Thyroid gland (tissue), 4 donors: ENCODE results near the gene WLS. TPM values are rescaled to one million over a fixed set of nuclear protein-coding genes. Genes with fewer than 3 reads are reported as not detected.

Experiments used
- DNase-seq, 2 donors: peaks; one replicate each; pipeline ENCODE4 v3.0.0-alpha.2; 2019
- H3K27ac ChIP-seq, 3 donors: fragments of 200-600 bp; sonication (generic); 1 replicate in 2 of 3; 2 replicates in 1 of 3; pipeline ENCODE4 v1.5.1; 2016 to 2019; ENCODE audit warnings: mild to moderate bottlenecking in 1 of 3, moderate library complexity in 1 of 3
- H3K27me3 ChIP-seq: fragments of 200-600 bp; sonication (generic); one replicate; pipeline ENCODE4 v1.5.1; 2019
- H3K36me3 ChIP-seq, 2 donors: fragments of 200-600 bp; sonication (generic); one replicate each; pipeline ENCODE4 v1.5.1; 2016 to 2019
- H3K4me1 ChIP-seq, 2 donors: fragments of 200-600 bp; sonication (generic); one replicate each; pipeline ENCODE4 v1.5.1; 2017 to 2019
- H3K4me3 ChIP-seq, 3 donors: fragments of 200-600 bp; sonication (generic); replicated peaks in 1 of 3; 1 replicate in 2 of 3; 2 replicates in 1 of 3; pipeline ENCODE4 v1.5.1; 2016; ENCODE audit warnings: mild to moderate bottlenecking in 1 of 3
- H3K9me3 ChIP-seq: fragments of 200-600 bp; sonication (generic); one replicate; pipeline ENCODE4 v1.5.1; 2017
- POLR2A ChIP-seq, 2 donors: fragments of 450-650 bp; IDR thresholded peaks; one replicate each; pipeline ENCODE4 v1.6.1; 2017; ENCODE audit warnings: antibody characterized with exemption in 2 of 2, mild to moderate bottlenecking in 2 of 2, moderate library complexity in 1 of 2
- WGBS, 2 donors: methylation state at CpG; one replicate each; pipeline ENCODE4 v1.1.5; 2017; 5-methylcytosine and 5-hydroxymethylcytosine counted together
- intact Hi-C: fragments of 100-400 bp; cut with DNase I; formaldehyde crosslinking; loops from one replicate; pipeline ENCODE4 v1.15.1; 2023
- total RNA-seq, 4 donors: library from RNA; depleted of rRNA; stranded (reverse); fragments of >200 nt; gene quantifications; one replicate each; pipeline ENCODE4 v1.2.3, GENCODE V29; 2016
- TF ChIP-seq, protein P1 (sequence below), 6 experiments: fragments of 200-600 bp in 3 of 6; fragments of 450-650 bp in 3 of 6; sonication (generic) in 3 of 6; IDR thresholded peaks; one replicate each; pipeline ENCODE4 v1.5.1; 2016 to 2019; ENCODE audit warnings: antibody characterized with exemption in 6 of 6, mild to moderate bottlenecking in 2 of 6, inconsistent platforms in 1 of 6, moderate library complexity in 1 of 6

The WLS gene
- total RNA-seq, 4 donors from 2014 or later = 20.0 to 52.7 (median 46.7) TPM

DNA sequence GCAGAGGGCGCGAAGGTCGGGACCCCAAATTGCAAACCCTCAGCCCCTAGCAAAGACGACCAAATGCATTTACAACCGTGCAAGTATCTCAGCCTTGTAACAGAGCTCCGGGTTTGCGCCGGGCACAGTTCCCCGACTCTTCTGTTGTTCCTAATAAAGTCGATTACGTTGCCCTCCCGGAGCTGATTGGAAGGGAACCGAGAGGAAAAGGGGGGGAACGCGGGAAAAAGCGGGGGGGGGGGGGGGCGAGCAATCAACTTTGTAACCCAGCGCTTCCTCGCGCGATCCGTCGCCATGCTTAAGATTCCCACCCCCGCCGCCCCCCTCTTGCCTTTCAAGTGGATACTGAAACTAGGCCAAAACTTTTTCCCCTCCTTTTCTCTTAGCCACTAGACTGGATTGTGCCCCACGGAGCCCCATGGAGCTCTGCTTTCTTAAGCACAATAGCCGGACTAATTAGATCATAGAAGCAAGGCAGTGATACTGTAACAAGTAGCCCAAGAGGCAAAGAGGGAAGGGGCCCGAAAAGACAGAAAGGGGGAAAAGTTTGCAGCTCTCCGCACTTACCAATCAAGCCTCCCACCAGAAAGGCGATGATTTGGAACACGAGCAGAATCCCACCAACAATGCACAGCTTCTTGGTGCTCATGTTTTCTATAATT lies 565 bp downstream of the WLS start:
- H3K9me3 ChIP-seq = no peaks in the 10 kb centered on the region
- DNase-seq = peak; percentile 57 to 62
- TF ChIP-seq, protein P1, sequence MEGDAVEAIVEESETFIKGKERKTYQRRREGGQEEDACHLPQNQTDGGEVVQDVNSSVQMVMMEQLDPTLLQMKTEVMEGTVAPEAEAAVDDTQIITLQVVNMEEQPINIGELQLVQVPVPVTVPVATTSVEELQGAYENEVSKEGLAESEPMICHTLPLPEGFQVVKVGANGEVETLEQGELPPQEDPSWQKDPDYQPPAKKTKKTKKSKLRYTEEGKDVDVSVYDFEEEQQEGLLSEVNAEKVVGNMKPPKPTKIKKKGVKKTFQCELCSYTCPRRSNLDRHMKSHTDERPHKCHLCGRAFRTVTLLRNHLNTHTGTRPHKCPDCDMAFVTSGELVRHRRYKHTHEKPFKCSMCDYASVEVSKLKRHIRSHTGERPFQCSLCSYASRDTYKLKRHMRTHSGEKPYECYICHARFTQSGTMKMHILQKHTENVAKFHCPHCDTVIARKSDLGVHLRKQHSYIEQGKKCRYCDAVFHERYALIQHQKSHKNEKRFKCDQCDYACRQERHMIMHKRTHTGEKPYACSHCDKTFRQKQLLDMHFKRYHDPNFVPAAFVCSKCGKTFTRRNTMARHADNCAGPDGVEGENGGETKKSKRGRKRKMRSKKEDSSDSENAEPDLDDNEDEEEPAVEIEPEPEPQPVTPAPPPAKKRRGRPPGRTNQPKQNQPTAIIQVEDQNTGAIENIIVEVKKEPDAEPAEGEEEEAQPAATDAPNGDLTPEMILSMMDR (IDR thresholded peaks at IDR 0.05) = no peak
- TF ChIP-seq POLR2A (IDR thresholded peaks at IDR 0.05) = peak in 1 of 2 donors; percentile 28
- WGBS, 2 donors = 0 to 1% methylated on average over 23 to 31 of the region's 31 CpGs
- peak overlapping the region; percentile 48 to 70 (median 59) for H3K4me3 ChIP-seq
- no peaks in the 10 kb centered on the region for H3K36me3 ChIP-seq
- H3K27ac ChIP-seq = peak overlapping the region; percentile 39 to 64 (median 45)
- H3K4me1 ChIP-seq = peaks cover 9% of the 10 kb centered on the region in 2 donors
- intact Hi-C loops = loop anchor here (10.0 kb wide), 1 partner anchor 107 kb away; no protein-coding TSS in a partner anchor
- H3K27me3 ChIP-seq = no peaks in the 10 kb centered on the region

DNA sequence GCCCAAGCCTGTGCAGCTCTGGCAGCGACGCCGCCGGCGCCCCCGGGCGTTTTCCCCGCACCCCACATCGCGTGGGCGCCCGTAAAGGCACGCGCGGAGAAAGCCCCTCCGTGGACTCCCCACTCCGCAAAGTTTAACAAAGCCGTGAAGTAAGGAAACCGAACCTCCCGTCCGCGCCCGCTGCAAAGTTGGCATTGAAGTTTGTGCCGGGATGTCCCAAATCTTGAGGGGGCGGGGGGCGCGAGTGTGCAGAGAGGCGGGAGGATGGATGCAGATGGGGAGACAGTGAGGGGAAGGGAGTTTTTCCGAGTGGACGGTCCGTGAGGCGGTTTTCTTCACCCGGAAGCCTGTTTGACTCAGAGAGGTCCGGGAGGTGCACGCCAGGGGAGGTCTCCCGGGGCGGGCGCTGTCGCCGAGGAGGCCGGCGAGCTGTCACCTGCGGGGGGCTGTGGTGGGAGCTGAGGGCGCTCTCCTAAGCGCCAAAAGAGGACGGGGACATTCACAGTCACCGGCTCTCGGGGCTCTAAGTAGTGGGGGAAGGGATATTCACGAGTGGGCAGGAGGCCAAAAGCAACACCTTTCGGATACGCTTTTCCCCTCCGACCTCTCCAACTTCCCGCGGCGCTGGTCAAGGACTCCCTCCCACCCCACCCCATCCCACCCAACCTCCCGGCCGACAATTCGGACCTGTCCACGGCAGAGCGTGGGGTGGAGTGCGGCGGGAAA lies 1.3 kb downstream of the WLS start:
- Histone ChIP-seq H3K27ac (peak overlapping the region in 2 of 3 donors; percentile 45 to 64), H3K4me1 (peaks cover 9% of the 10 kb centered on the region in 2 donors), H3K27me3 (no peaks in the 10 kb centered on the region), H3K36me3 (no peaks in the 10 kb centered on the region), H3K9me3 (no peaks in the 10 kb centered on the region), H3K4me3 (peak overlapping the region; percentile 48 to 70 (median 59))
- 4% methylated on average over 37 to 56 of the region's 62 CpGs for WGBS, 2 donors
- peak; percentile 43 to 49 for DNase-seq
- TF ChIP-seq, protein P1 (IDR thresholded peaks at IDR 0.05) = no peak
- no peak for TF ChIP-seq POLR2A (IDR thresholded peaks at IDR 0.05)
- intact Hi-C loops = loop anchor here (10.0 kb wide), 1 partner anchor 106 kb away; no protein-coding TSS in a partner anchor

DNA sequence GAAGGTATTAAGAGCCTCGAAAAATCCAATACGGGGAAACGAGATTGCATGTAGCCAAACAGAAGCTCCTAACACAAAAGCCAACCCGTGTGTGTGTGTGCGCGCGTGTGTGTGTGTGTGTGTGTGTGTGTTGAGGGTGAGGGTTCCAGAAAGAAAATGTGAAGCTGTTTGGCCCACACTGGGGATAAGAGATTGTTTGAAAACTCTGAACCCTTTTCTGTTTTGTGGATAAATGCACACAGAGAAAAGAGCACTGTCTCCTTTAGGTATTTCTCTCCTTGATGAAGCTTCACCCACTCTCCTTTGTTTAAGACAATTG lies 1.9 kb downstream of the WLS start:
- intact Hi-C loops = loop anchor here (10.0 kb wide), 1 partner anchor 106 kb away; no protein-coding TSS in a partner anchor
- H3K4me1 ChIP-seq = peaks cover 9% of the 10 kb centered on the region in 2 donors

DNA sequence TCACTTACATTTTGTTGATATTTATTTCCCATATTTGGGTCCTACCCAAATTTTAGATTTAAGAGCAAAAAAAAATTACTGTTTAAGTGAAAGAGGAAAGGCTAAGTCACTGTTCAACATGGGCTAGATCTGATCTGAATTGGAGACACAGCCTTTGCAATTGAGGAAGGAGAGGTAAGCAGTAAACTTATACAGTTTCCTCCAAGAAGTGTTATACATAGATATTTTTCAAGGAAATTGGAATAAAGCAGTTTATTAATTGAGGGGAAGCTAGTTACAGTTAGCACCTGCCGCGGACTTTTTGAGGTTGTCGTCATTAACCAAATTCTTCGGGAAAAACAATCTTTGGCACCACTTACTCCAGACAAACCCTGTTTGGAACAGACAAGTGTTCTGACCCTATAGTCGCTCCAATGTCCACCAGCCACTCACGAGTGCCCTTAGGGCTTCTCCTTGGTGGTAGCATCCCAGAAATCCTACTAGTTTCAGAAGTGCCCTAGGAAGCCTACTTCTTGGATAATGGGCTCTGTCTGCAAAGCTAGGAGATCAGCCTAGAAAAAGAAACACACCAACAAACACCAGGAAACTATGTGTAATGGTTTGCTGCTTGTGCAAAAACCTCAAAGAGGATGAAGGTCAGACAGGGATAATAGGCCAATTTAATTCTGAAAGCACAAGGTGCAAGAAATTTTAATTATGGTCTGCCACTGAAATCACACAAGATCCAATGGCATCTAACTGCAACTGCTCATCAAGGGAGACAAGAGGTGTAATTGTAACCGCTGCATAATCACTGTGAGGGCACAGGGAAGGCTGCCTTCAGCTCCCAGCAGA lies 2.5 kb downstream of the WLS start:
- H3K4me3 ChIP-seq = no peak overlapping the region
- WGBS, 2 donors = 89 to 93% methylated on average over 7 of the region's 7 CpGs
- intact Hi-C loops = loop anchor here (10.0 kb wide), 1 partner anchor 105 kb away; no protein-coding TSS in a partner anchor
- DNase-seq = no peak
- H3K36me3 ChIP-seq = no peaks in the 10 kb centered on the region
- H3K4me1 ChIP-seq = peaks cover 9% of the 10 kb centered on the region in 2 donors
- TF ChIP-seq, protein P1 (IDR thresholded peaks at IDR 0.05) = no peak
- no peak for TF ChIP-seq POLR2A (IDR thresholded peaks at IDR 0.05)
- H3K27ac ChIP-seq = no peak overlapping the region
- H3K9me3 ChIP-seq = no peaks in the 10 kb centered on the region
- no peaks in the 10 kb centered on the region for H3K27me3 ChIP-seq

More for the DNA sequence above, 1.9 kb downstream of the WLS start:
- no peaks in the 10 kb centered on the region for H3K9me3 ChIP-seq
- no peaks in the 10 kb centered on the region for H3K27me3 ChIP-seq
- no peaks in the 10 kb centered on the region for H3K36me3 ChIP-seq
- peak in 1 of 2 donors; percentile 3 for DNase-seq
- peak overlapping the region in 1 of 3 donors; percentile 45 for H3K27ac ChIP-seq
- no peak for TF ChIP-seq POLR2A (IDR thresholded peaks at IDR 0.05)
- TF ChIP-seq, protein P1 (IDR thresholded peaks at IDR 0.05) = no peak
- WGBS, 2 donors = 52 to 56% methylated on average over 7 of the region's 7 CpGs
- peak overlapping the region in 1 of 3 donors; percentile 59 for H3K4me3 ChIP-seq
